HCT116 (cell line): ENCODE data around the gene EME1. TPM values are rescaled to one million over a fixed set of nuclear protein-coding genes. Genes with fewer than 3 reads are reported as not detected.

Experiments used
- ATAC-seq: fragments of 200-7000 bp; cut with Tn5 transposase; 2 replicates; pipeline ENCODE4 v1.9.1; 2020; ENCODE audit warnings: mild to moderate bottlenecking, moderate library complexity
- BruUV-seq: library from RNA; stranded (reverse); fragments of 400-500 nt; replicated peaks from 2 replicates; lab custom pipeline; 2021; lab: Mats Ljungman, UMichigan
- CTCF ChIA-PET: fragments of 300-600 bp; sonication (Branson Sonifier 250); formaldehyde crosslinking; loops from one replicate; lab custom pipeline; 2021; ENCODE audit warnings: antibody characterized with exemption; lab: Charles Lee
- POLR2A ChIA-PET: fragments of 300-600, 350-600 bp; sonication (Branson Sonifier 250); formaldehyde crosslinking; loops from one replicate; lab custom pipeline; 2021; ENCODE audit warnings: antibody characterized with exemption; lab: Charles Lee
- RAD21 ChIA-PET, 2 experiments: fragments of 300-600 bp; sonication (Branson Sonifier 250); formaldehyde crosslinking; loops; one replicate each; lab custom pipeline; 2023; ENCODE audit warnings: low total read pairs in 2 of 2; ENCODE audit not compliant: uncharacterized antibody in 2 of 2, unreplicated experiment in 2 of 2, low non-redundant PET in 1 of 2; lab: Charles Lee
- DNase-seq: peaks from one replicate; pipeline ENCODE4 v3.0.0-alpha.2; 2010; ENCODE audit warnings: low read depth, low spot score
- H2AFZ ChIP-seq: fragments of 200-600 bp; shearing (Covaris generic), sonication (generic); 2 replicates; pipeline ENCODE4 v1.6.1; 2017; ENCODE audit warnings: low read depth, mixed run types, mixed read lengths, antibody characterized with exemption, low read length; ENCODE audit not compliant: poor library complexity, severe bottlenecking
- H3K27ac ChIP-seq: 2 replicates; pipeline ENCODE4 v1.5.1; 2012; ENCODE audit warnings: low read depth, low read length
- H3K27me3 ChIP-seq: fragments of 200-600 bp; sonication (generic); 2 replicates; pipeline ENCODE4 v1.6.1; 2016; ENCODE audit warnings: mixed run types, low read length, mixed read lengths; ENCODE audit not compliant: insufficient read depth
- H3K36me3 ChIP-seq, 2 experiments: fragments of 200-500 bp in 1 of 2; fragments of 200-600 bp in 1 of 2; sonication (Bioruptor generic) in 1 of 2; sonication (generic) in 1 of 2; 2 replicates each; pipeline versions ENCODE4 v1.5.1 to v1.6.1; 2014 to 2016; ENCODE audit warnings: low read length in 2 of 2, inconsistent platforms in 1 of 2, mixed read lengths in 1 of 2, mixed run types in 1 of 2; ENCODE audit not compliant: insufficient read depth in 2 of 2, control insufficient read depth in 1 of 2
- H3K4me1 ChIP-seq, 2 experiments: fragments of 200-600 bp in 1 of 2; sonication (generic) in 1 of 2; 2 replicates each; pipeline versions ENCODE4 v1.5.1 to v1.6.1; 2012 to 2017; ENCODE audit warnings: low read length in 2 of 2, inconsistent platforms in 1 of 2, mild to moderate bottlenecking in 1 of 2, mixed read lengths in 1 of 2, mixed run types in 1 of 2, moderate library complexity in 1 of 2; ENCODE audit not compliant: insufficient read depth in 2 of 2, control insufficient read depth in 1 of 2
- H3K4me2 ChIP-seq: fragments of 200-600 bp; sonication (generic); 2 replicates; pipeline ENCODE4 v1.6.1; 2017; ENCODE audit warnings: mixed run types, low read length, mixed read lengths
- H3K4me3 ChIP-seq, 2 experiments: fragments of 200-600 bp in 1 of 2; sonication (generic) in 1 of 2; replicated peaks in 1 of 2; 2 replicates each; pipeline ENCODE4 v1.5.1; 2011 to 2016; ENCODE audit warnings: low read length in 2 of 2, control low read depth in 1 of 2, low read depth in 1 of 2, mild to moderate bottlenecking in 1 of 2, mixed read lengths in 1 of 2, mixed run types in 1 of 2
- H3K79me2 ChIP-seq: fragments of 200-600 bp; sonication (generic); 2 replicates; pipeline ENCODE4 v1.6.1; 2017; ENCODE audit warnings: mild to moderate bottlenecking, mixed run types, low read length, moderate library complexity, mixed read lengths; ENCODE audit not compliant: insufficient read depth
- H3K9ac ChIP-seq: fragments of 200-600 bp; sonication (generic); 2 replicates; pipeline ENCODE4 v1.6.1; 2016; ENCODE audit warnings: low read length, mixed read lengths
- H3K9me2 ChIP-seq: fragments of 200-600 bp; sonication (generic), shearing (Covaris generic); 2 replicates; pipeline ENCODE4 v1.6.1; 2017; ENCODE audit warnings: mixed run types, mild to moderate bottlenecking, moderate library complexity; ENCODE audit not compliant: insufficient read depth
- H3K9me3 ChIP-seq, 2 experiments: fragments of 200-500 bp in 1 of 2; fragments of 200-600 bp in 1 of 2; sonication (Bioruptor generic) in 1 of 2; sonication (generic) in 1 of 2; 2 replicates each; pipeline ENCODE4 v1.6.1; 2014 to 2017; ENCODE audit warnings: low read length in 2 of 2, mixed read lengths in 2 of 2, inconsistent platforms in 1 of 2, low read depth in 1 of 2, mild to moderate bottlenecking in 1 of 2, mixed run types in 1 of 2, moderate library complexity in 1 of 2; ENCODE audit not compliant: control insufficient read depth in 1 of 2, insufficient read depth in 1 of 2
- H4K20me1 ChIP-seq: fragments of 200-600 bp; sonication (generic), shearing (Covaris generic); 2 replicates; pipeline ENCODE4 v1.6.1; 2017; ENCODE audit warnings: mixed run types, mild to moderate bottlenecking, moderate library complexity; ENCODE audit not compliant: insufficient read depth
- ATF3 ChIP-seq: IDR thresholded peaks from 2 replicates; pipeline ENCODE4 v1.6.1; 2012
- CEBPB ChIP-seq: IDR thresholded peaks from 2 replicates; pipeline ENCODE4 v1.6.1; 2012; ENCODE audit warnings: low read depth
- CTCF ChIP-seq, 3 experiments: fragments of 200-600 bp in 1 of 3; sonication (generic) in 1 of 3; IDR thresholded peaks in 2 of 3; conservative IDR thresholded peaks in 1 of 3; 2 replicates each; pipeline ENCODE4 v1.5.1; 2012 to 2017; ENCODE audit warnings: low read depth in 2 of 3, low read length in 2 of 3, antibody characterized with exemption in 1 of 3, borderline replicate concordance in 1 of 3, control low read depth in 1 of 3, mild to moderate bottlenecking in 1 of 3, mixed read lengths in 1 of 3, mixed run types in 1 of 3, moderate library complexity in 1 of 3; ENCODE audit not compliant: insufficient read depth in 1 of 3
- ELF1 ChIP-seq: IDR thresholded peaks from 2 replicates; pipeline ENCODE4 v1.6.1; 2012; ENCODE audit warnings: low read depth, borderline replicate concordance
- EZH2 ChIP-seq: fragments of 200-600 bp; sonication (generic); IDR thresholded peaks from 2 replicates; pipeline ENCODE4 v1.6.1; 2017; ENCODE audit warnings: antibody characterized with exemption, mixed run types
- FOSL1 ChIP-seq: IDR thresholded peaks from 2 replicates; pipeline ENCODE4 v1.6.1; 2012; ENCODE audit warnings: low read depth
- MAX ChIP-seq: IDR thresholded peaks from 2 replicates; pipeline ENCODE4 v1.6.1; 2012
- POLR2A ChIP-seq: IDR thresholded peaks from 2 replicates; pipeline ENCODE4 v1.7.0; 2011; ENCODE audit warnings: borderline replicate concordance; ENCODE audit not compliant: insufficient read depth, insufficient read length; ENCODE audit errors: extremely low read depth
- POLR2AphosphoS5 ChIP-seq: IDR thresholded peaks from 2 replicates; pipeline ENCODE4 v1.6.1; 2011; ENCODE audit warnings: mild to moderate bottlenecking, low read depth, low read length, moderate library complexity
- RAD21 ChIP-seq: IDR thresholded peaks from 2 replicates; pipeline ENCODE4 v1.6.1; 2012; ENCODE audit warnings: low read depth, mild to moderate bottlenecking
- SRF ChIP-seq: IDR thresholded peaks from 2 replicates; pipeline ENCODE4 v1.6.1; 2012; ENCODE audit warnings: low read depth
- TCF7L2 ChIP-seq: IDR thresholded peaks from 2 replicates; pipeline ENCODE4 v1.7.0; 2011; ENCODE audit warnings: borderline replicate concordance, inconsistent platforms; ENCODE audit not compliant: insufficient read depth, insufficient read length; ENCODE audit errors: extremely low read depth
- ZBTB33 ChIP-seq: IDR thresholded peaks from 2 replicates; pipeline ENCODE4 v1.6.1; 2011; ENCODE audit warnings: mild to moderate bottlenecking, low read length, moderate library complexity; ENCODE audit not compliant: insufficient replicate concordance; ENCODE audit errors: extremely low read depth
- ZFX ChIP-seq: fragments of 450-650 bp; IDR thresholded peaks from 2 replicates; pipeline ENCODE4 v1.6.1; 2017
- ZNF274 ChIP-seq: fragments of 200-500 bp; sonication (Bioruptor generic); IDR thresholded peaks from 2 replicates; pipeline ENCODE4 v1.6.1; 2014; ENCODE audit warnings: mild to moderate bottlenecking, low read depth, low read length, inconsistent platforms
- intact Hi-C: fragments of 100-400 bp; cut with micrococcal nuclease; formaldehyde crosslinking; loops from 2 replicates; pipeline ENCODE4 v1.10.0; 2022
- total RNA-seq: library from RNA; stranded (reverse); gene quantifications from one replicate; pipeline ENCODE4 v1.2.1, GENCODE V29; 2021; ENCODE audit not compliant: unreplicated experiment

The EME1 gene
- total RNA-seq, 1 experiment from 2014 or later = 31.8 TPM

GRCh38 chr17:50412188-50412732 is 39.2 kb downstream of the EME1 start:
- intact Hi-C loops = no loop called here
- CTCF ChIA-PET = interaction anchor here (0.5 to 1.1 kb wide), 2 partner anchors 15 to 318 kb away, joined by 3 read pairs; partner anchors contain the start of gene LRRC59
- Histone ChIP-seq H3K4me3 (no peak overlapping the region), H3K9ac (no peak overlapping the region), H4K20me1 (no peaks in the 10 kb centered on the region), H3K79me2 (no peaks in the 10 kb centered on the region), H3K9me3 (no peaks in the 10 kb centered on the region), H3K27me3 (no peaks in the 10 kb centered on the region), H3K4me1 (no peaks in the 10 kb centered on the region), H3K27ac (no peak overlapping the region), H3K9me2 (no peaks in the 10 kb centered on the region), H3K4me2 (no peak overlapping the region), H2AFZ (no peak overlapping the region), H3K36me3 (no peaks in the 10 kb centered on the region)
- ATAC-seq (no peak), DNase-seq (no peak)
- POLR2A ChIA-PET = interaction anchor here (1.1 kb wide), 1 partner anchor 15 kb away, joined by 3 read pairs; the partner anchor contains the start of gene LRRC59
- RAD21 ChIA-PET = no interaction called here
- no TSS peak for BruUV-seq
- TF ChIP-seq EZH2 (no peak), RAD21 (no peak), ZFX (no peak), ATF3 (no peak), ELF1 (no peak), FOSL1 (no peak)

- ChIA-PET CTCF (no interaction called here), POLR2A (no interaction called here), RAD21 (no interaction called here)
- DNase-seq (no peak), ATAC-seq (no peak)
- Histone ChIP-seq H3K9me3 (no peaks in the 10 kb centered on the region), H3K4me1 (no peaks in the 10 kb centered on the region), H4K20me1 (no peaks in the 10 kb centered on the region), H3K79me2 (no peaks in the 10 kb centered on the region), H3K4me2 (no peak overlapping the region), H3K9me2 (no peaks in the 10 kb centered on the region), H3K4me3 (no peak overlapping the region), H3K27me3 (no peaks in the 10 kb centered on the region), H3K36me3 (no peaks in the 10 kb centered on the region), H3K27ac (no peak overlapping the region), H3K9ac (no peak overlapping the region), H2AFZ (no peak overlapping the region)
- no TSS peak for BruUV-seq
- intact Hi-C loops = no loop called here
- TF ChIP-seq ZNF274 (no peak), ELF1 (no peak), ATF3 (no peak), CEBPB (no peak), POLR2AphosphoS5 (no peak), MAX (no peak), SRF (no peak), POLR2A (no peak), CTCF (IDR thresholded peaks at IDR 0.05 in 2 of 3, conservative IDR thresholded peaks at IDR 0.05 in 1 of 3; ENCODE audit: borderline replicate concordance in 1 of 3, insufficient read depth in 1 of 3, low read depth in 2 of 3, low read length in 2 of 3) (no peak), TCF7L2 (no peak), EZH2 (no peak), ZFX (no peak), ZBTB33 (no peak), FOSL1 (no peak), RAD21 (no peak)
Measured at GRCh38 chr17:50414808-50415207, 41.8 kb downstream of the EME1 start.
